Transverse colon (tissue), 3 donors: ENCODE measurements around the gene CTBP1.

Source experiments
- CTCF ChIP-seq, 5 experiments: fragments of 200-600 bp in 3 of 5; fragments of 450-650 bp in 2 of 5; sonication (generic) in 3 of 5; IDR thresholded peaks; 1 replicate in 2 of 5; 2 replicates in 3 of 5; pipeline ENCODE4 v1.5.1; 2016 to 2017; ENCODE audit warnings: antibody characterized with exemption in 5 of 5, inconsistent platforms in 3 of 5, mild to moderate bottlenecking in 2 of 5, moderate library complexity in 1 of 5
- EP300 ChIP-seq: sonication (generic); formaldehyde crosslinking; IDR thresholded peaks from one replicate; pipeline ENCODE4 v1.6.1; 2017; ENCODE audit warnings: antibody characterized with exemption, low read depth
- POLR2A ChIP-seq: fragments of 450-650 bp; IDR thresholded peaks from one replicate; pipeline ENCODE4 v1.6.1; 2016; ENCODE audit warnings: antibody characterized with exemption, mild to moderate bottlenecking, moderate library complexity

DNA sequence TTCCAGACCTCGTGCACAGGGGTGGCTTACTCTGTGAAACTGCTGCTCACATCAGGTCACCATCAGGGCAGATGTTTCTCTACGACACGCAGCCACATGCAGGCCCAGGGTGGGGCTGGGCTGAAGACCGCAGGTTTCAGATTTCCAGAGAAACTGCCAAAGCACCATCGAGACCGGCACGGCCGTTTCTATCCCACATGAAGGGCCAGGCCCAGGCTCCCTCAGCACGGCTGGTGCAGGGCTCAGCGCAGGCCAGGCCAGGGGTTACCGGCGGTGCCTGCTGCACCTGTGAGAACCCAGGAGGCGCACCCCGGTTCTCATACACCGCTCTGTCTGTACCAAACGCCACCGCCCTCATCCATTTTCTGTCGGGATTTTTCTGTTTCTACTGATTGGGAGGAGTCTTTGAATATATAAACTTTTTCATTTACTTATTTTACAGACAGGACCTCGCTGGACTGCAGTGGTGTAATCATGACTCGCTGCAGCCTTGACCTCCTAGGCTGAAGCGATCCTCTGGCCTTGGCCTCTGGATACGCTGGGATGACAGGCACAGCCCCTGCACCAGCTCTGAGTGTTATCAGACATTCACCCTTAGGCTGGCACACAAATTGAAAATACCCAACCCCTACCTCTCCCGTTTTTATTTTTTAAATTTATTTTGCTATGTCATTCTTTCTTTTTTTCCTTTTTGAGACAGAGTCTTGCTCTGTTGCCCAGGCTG, 17.1 kb downstream of the CTBP1 start:
- TF ChIP-seq CTCF (IDR thresholded peaks at IDR 0.05) (no peak), POLR2A (no peak), EP300 (no peak)
